Activated CD4-positive, alpha-beta T cell treated with anti-CD3 and anti-CD28 coated beads for 4 hours (primary cell): ENCODE data around the gene RPL18A.
"Not testable (repeated sequence)": the region's sequence is repeated elsewhere in the genome, so short reads cannot be mapped to it uniquely, and the experiment has no call there.

Experiments used
- DNase-seq, 2 donors: peaks; one replicate each; pipeline ENCODE4 v3.0.0-alpha.2; 2020

Gene RPL18A

GRCh38 chr19:17866964-17867486, 7.3 kb downstream of the RPL18A start:
- DNase-seq: no peak

GRCh38 chr19:17868669-17869068, 9.0 kb downstream of the RPL18A start:
- DNase-seq: no peak

GRCh38 chr19:17869114-17869608, 9.5 kb downstream of the RPL18A start:
- no peak for DNase-seq

- DNase-seq: no peak
Observed at GRCh38 chr19:17871032-17871877, 11.5 kb downstream of the RPL18A start.

GRCh38 chr19:17871878-17872250, 12.2 kb downstream of the RPL18A start, which contains the start of gene SLC5A5:
SLC5A5 (plus strand) TSS chr19:17871945; CDS start chr19:17872320, 375 bp downstream.
- DNase-seq: peak in 1 of 2 donors; percentile 8

GRCh38 chr19:17872251-17873001, 12.7 kb downstream of the RPL18A start:
- peak; percentile 42 to 43 for DNase-seq

GRCh38 chr19:17873786-17874757, 14.4 kb downstream of the RPL18A start:
- DNase-seq: peak; percentile 65 to 74

GRCh38 chr19:17874758-17875135, 15.0 kb downstream of the RPL18A start:
- DNase-seq: no peak

GRCh38 chr19:17877696-17878095, 18.0 kb downstream of the RPL18A start:
- no peak for DNase-seq

- no peak for DNase-seq
Observed at GRCh38 chr19:17879466-17879865, 19.8 kb downstream of the RPL18A start.

GRCh38 chr19:17881701-17882100, 22.0 kb downstream of the RPL18A start:
- no peak for DNase-seq

- no peak for DNase-seq
Observed at GRCh38 chr19:17883627-17884410, 24.1 kb downstream of the RPL18A start.

GRCh38 chr19:17886515-17886914, 26.8 kb downstream of the RPL18A start:
- no peak for DNase-seq

GRCh38 chr19:17887221-17887620, 27.5 kb downstream of the RPL18A start:
- DNase-seq: not testable (repeated sequence)

- no peak for DNase-seq
Observed at GRCh38 chr19:17888260-17888659, 28.6 kb downstream of the RPL18A start.

GRCh38 chr19:17889609-17890214, 30.0 kb downstream of the RPL18A start:
- no peak for DNase-seq

- no peak for DNase-seq
Observed at GRCh38 chr19:17893766-17894165, 34.1 kb downstream of the RPL18A start.

GRCh38 chr19:17902701-17903100, 43.0 kb downstream of the RPL18A start:
- no peak for DNase-seq

- DNase-seq: no peak
Observed at GRCh38 chr19:17908244-17908643, 48.5 kb downstream of the RPL18A start.

GRCh38 chr19:17909003-17909732, 49.5 kb downstream of the RPL18A start:
- DNase-seq: no peak
